Keratinocyte (primary cell): ENCODE measurements around the gene GLT8D2.

ENCODE experiments used
- EZH2 ChIP-seq: IDR thresholded peaks from one replicate; pipeline ENCODE4 v1.6.1; 2012; ENCODE audit warnings: inconsistent platforms, mild to moderate bottlenecking, low read length, moderate library complexity
- TF ChIP-seq, protein P1 (sequence below), 3 experiments: IDR thresholded peaks in 1 of 3; conservative IDR thresholded peaks in 1 of 3; optimal IDR thresholded peaks in 1 of 3; 2 replicates in 2 of 3; 3 replicates in 1 of 3; pipeline versions ENCODE3 to v1.5.1; 2011; ENCODE audit warnings: low read length in 3 of 3, mild to moderate bottlenecking in 3 of 3, moderate library complexity in 2 of 3, control low read depth in 1 of 3, inconsistent platforms in 1 of 3; ENCODE audit not compliant: insufficient read depth in 2 of 3; ENCODE audit errors: extremely low read depth in 1 of 3

- TF ChIP-seq, protein P1, sequence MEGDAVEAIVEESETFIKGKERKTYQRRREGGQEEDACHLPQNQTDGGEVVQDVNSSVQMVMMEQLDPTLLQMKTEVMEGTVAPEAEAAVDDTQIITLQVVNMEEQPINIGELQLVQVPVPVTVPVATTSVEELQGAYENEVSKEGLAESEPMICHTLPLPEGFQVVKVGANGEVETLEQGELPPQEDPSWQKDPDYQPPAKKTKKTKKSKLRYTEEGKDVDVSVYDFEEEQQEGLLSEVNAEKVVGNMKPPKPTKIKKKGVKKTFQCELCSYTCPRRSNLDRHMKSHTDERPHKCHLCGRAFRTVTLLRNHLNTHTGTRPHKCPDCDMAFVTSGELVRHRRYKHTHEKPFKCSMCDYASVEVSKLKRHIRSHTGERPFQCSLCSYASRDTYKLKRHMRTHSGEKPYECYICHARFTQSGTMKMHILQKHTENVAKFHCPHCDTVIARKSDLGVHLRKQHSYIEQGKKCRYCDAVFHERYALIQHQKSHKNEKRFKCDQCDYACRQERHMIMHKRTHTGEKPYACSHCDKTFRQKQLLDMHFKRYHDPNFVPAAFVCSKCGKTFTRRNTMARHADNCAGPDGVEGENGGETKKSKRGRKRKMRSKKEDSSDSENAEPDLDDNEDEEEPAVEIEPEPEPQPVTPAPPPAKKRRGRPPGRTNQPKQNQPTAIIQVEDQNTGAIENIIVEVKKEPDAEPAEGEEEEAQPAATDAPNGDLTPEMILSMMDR (optimal IDR thresholded peaks at IDR 0.05 in 1 of 3, IDR thresholded peaks at IDR 0.05 in 1 of 3, conservative IDR thresholded peaks at IDR 0.05 in 1 of 3; ENCODE audit: extremely low read depth in 1 of 3, insufficient read depth in 2 of 3, low read length in 3 of 3): no peak
- TF ChIP-seq EZH2: no peak
Observed at GRCh38 chr12:104079024-104079423, 29.0 kb upstream of the GLT8D2 start.
